Astrocyte of the spinal cord (primary cell): ENCODE data around the gene FPGS.
A peak's percentile ranks its signal among the peaks of the same experiment; 100 is the strongest.
"Not testable (repeated sequence)": the region's sequence is repeated elsewhere in the genome, so short reads cannot be mapped to it uniquely, and the experiment has no call there.

Experiments used
- DNase-seq: peaks from one replicate; pipeline ENCODE4 v3.0.0; 2011; ENCODE audit warnings: low read depth, low spot score
- H3K4me3 ChIP-seq: 2 replicates; pipeline ENCODE4 v1.5.1; 2011; ENCODE audit warnings: low read depth, mild to moderate bottlenecking, low read length, moderate library complexity
- in situ Hi-C: cut with HindIII; loops from 2 replicates; pipeline ENCODE4 v1.10.0; 2017; ENCODE audit warnings: low sequenced_read_pairs
- TF ChIP-seq, protein P1 (sequence below): IDR thresholded peaks from 2 replicates; pipeline ENCODE4 v1.5.1; 2012; ENCODE audit warnings: low read depth, mild to moderate bottlenecking, low read length, inconsistent platforms

The FPGS gene

DNA sequence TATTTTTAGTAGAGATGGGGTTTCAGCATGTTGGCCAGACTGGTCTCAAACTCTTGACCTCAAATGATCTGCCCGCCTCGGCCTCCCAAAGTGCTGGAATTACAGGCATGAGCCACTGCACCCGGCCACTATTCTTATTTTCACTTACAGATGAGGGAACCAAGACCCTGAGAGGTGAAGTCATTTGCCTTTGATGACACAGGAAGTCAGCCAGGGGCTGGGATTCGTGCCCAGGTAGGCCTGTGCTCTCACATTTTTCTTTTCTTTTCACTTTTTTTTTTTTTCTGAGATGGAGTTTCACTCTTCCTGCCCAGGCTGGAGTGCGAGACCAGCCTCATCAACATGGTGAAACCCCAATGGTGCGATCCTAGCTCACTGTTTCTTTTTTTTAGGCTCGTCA, 29.6 kb downstream of the FPGS start:
- in situ Hi-C loops = no loop called here
- H3K4me3 ChIP-seq = no peak overlapping the region
- no peak for DNase-seq
- TF ChIP-seq, protein P1, sequence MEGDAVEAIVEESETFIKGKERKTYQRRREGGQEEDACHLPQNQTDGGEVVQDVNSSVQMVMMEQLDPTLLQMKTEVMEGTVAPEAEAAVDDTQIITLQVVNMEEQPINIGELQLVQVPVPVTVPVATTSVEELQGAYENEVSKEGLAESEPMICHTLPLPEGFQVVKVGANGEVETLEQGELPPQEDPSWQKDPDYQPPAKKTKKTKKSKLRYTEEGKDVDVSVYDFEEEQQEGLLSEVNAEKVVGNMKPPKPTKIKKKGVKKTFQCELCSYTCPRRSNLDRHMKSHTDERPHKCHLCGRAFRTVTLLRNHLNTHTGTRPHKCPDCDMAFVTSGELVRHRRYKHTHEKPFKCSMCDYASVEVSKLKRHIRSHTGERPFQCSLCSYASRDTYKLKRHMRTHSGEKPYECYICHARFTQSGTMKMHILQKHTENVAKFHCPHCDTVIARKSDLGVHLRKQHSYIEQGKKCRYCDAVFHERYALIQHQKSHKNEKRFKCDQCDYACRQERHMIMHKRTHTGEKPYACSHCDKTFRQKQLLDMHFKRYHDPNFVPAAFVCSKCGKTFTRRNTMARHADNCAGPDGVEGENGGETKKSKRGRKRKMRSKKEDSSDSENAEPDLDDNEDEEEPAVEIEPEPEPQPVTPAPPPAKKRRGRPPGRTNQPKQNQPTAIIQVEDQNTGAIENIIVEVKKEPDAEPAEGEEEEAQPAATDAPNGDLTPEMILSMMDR = no peak

DNA sequence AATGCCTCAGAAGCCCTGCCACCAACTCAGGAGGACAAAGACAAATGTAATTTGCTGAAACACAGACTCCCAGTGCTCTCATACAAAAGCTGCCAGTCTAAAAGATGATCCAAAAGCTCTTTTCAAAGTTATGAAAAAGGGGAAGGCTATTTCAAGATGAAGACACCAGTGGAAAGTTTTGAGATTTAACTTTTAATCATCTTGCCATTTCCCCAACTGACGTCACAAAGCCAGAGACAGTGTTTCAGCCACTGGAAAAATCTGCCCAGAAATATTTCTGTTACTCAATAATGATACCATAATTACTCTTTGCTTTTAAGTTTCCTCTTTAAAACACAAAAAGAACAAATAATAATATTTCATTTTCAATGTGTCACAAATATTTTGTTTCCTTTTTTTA, 30.9 kb downstream of the FPGS start:
- TF ChIP-seq, protein P1 = no peak
- DNase-seq = no peak
- H3K4me3 ChIP-seq = no peak overlapping the region
- in situ Hi-C loops = no loop called here

DNA sequence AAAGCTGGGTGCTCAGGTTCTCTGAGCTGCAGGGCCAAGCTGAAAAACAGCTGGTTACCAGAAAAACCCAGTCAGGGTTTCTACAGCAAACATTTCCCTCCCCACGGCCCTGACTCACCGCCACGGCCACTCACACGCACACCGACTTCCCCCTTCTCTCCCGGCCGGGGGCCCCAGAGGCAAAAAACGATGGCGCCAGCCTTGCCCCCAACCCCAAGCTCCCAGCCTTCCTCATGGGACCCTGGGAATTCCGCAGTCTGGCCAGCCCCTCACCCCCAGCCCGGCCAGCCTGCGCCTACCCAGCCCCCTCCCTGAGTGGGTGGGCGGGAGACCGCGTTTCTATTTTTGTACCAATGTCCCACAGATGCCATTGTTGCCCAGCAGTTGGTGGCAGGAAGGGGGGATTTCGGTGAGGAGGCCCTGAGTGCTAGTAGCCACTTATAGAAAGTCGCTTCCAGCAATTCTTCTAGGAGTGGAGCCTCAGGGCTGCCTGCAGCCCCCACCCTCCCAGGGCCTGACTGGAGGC, 33.4 kb downstream of the FPGS start:
- peak; percentile 65 for DNase-seq
- no peak overlapping the region for H3K4me3 ChIP-seq
- TF ChIP-seq, protein P1 = no peak
- in situ Hi-C loops = no loop called here

DNA sequence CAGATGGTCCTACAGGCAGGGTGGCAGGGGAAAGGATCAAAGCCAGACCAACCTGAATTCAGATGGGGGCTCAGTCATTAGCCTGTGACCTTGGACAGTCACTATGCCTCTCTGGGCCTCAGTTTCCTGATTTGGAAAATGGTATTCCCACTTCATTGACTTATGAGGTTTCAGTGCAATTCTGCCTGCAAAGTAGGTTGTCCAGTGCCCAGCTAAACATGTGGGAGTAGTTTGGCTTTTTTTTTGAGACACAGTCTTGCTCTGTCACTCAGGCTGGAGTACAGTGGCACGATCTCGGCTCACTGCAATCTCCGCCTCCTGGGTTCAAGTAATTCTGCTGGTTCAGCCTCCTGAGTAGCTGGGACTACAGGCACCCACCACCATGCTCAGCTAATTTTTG, 33.9 kb downstream of the FPGS start:
- in situ Hi-C loops, DNase-seq, H3K4me3 ChIP-seq: not testable (repeated sequence)

DNA sequence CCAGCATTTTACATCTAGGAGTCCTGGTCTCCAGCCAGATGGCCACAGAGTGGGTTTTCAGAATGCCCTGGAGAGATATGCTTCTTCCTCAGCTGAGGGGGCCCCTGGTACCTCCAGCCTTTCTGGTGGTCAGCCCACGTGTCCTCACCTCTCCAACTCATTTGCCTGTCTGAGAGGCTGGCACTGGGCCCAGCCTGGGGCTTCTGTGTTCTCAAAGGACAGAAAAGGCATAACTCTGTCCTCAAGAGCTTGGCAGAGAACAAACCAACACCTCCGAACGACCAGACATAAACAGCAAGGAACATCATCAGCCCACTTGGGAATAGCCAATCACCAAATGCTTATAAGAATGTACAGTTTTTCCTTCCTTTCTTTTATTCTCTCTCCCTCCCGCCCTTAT, 34.7 kb downstream of the FPGS start:
- no peak overlapping the region for H3K4me3 ChIP-seq
- in situ Hi-C loops = no loop called here
- DNase-seq = peak; percentile 25
- TF ChIP-seq, protein P1 = no peak

DNA sequence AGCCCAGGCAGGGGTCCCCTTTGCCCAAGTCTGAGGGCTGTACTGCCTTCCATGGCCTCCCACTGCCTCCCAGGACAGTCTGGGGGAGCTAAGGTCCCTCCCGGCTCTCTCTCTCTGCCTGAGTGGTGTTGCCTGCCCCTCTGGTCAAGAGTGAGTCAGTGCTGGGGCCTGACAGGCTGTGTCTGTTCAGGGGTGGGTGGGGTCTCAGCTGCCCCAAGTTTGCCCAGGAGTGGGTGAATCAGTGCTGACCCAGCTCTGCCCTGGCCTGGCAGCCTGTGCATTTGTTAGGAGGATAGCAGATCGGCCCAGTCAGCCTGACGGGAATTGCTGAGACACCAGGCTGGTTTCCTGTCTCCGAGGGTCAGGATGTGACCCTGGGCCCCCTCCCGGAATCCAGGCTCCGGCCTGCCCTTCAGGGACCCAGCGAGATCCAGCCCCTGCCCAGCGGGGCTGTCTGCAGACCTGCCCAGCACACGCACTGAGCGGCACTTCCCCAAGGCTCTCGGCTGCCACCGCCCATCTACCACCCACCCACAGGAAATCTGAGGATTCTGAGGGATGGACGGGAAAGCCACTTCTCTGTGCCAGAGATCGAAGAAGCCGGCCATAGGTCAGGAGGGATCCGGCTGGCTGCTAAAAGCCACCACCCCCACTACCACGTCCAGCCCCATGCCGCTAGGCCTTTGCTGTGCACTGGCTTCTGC, 35.8 kb downstream of the FPGS start:
- no peak overlapping the region for H3K4me3 ChIP-seq
- DNase-seq = peak; percentile 90
- TF ChIP-seq, protein P1 = no peak
- in situ Hi-C loops = no loop called here

DNA sequence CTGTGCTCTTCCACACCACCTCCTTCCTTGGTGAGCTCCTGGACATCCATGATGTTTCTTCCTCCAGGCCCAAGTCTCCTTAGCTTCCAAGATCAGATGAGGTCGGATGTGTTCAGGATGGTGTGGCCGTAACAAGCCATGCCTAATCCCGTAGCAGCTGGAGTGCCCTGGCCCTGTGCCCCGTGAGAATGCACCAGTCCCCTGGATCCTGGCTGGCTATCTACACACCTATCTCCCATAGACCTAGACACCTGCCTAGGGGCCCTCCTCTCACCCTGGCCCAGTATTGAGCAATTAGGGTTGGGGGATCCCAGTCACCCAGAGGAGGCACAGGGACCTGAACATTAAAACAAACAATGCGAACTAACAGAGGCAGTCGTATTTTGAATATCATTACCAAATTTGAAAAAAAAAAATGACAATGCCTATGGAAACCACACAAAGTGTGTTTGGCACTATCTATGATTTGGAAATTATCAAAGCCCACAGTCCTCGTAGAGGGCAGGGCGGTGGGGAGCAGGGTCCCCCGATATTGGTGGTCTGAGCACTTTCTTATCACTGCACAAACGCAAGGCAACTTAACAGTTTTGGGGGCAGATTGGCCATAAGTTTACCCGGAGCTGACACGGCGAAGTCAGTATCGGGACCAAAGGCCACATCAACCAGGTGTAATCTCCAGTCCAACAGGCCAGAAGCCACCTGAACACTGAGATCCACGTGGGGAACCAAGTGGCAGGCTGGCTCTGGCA, 38.6 kb downstream of the FPGS start:
- no peak overlapping the region for H3K4me3 ChIP-seq
- in situ Hi-C loops = no loop called here
- TF ChIP-seq, protein P1 = no peak
- DNase-seq = no peak
